Effector memory CD4-positive, alpha-beta T cell (primary cell): ENCODE measurements around the gene MUC7.
A peak's percentile ranks its signal among the peaks of the same experiment; 100 is the strongest.
"Not testable (repeated sequence)": the region's sequence is repeated elsewhere in the genome, so short reads cannot be mapped to it uniquely, and the experiment has no call there.

Experiments used
- DNase-seq, 3 donors: peaks; one replicate each; pipeline ENCODE4 v3.0.0-alpha.2; 2020
- H3K27ac ChIP-seq: 2 replicates; pipeline ENCODE4 v1.7.0; 2013; ENCODE audit warnings: mild to moderate bottlenecking, low read length, moderate library complexity; ENCODE audit not compliant: insufficient read depth, poor library complexity, severe bottlenecking
- H3K27me3 ChIP-seq: replicated peaks from 2 replicates; pipeline ENCODE4 v1.7.0; 2013; ENCODE audit warnings: mild to moderate bottlenecking, low read length; ENCODE audit not compliant: insufficient read depth, control insufficient read depth, poor library complexity, severe bottlenecking
- H3K36me3 ChIP-seq: 2 replicates; pipeline ENCODE4 v1.7.0; 2013; ENCODE audit warnings: mild to moderate bottlenecking, low read length, moderate library complexity; ENCODE audit not compliant: control insufficient read depth, insufficient read depth
- H3K4me1 ChIP-seq: 2 replicates; pipeline ENCODE4 v1.7.0; 2013; ENCODE audit warnings: low read length, mild to moderate bottlenecking; ENCODE audit not compliant: control insufficient read depth, insufficient read depth, poor library complexity, severe bottlenecking
- H3K4me3 ChIP-seq: 2 replicates; pipeline ENCODE4 v1.7.0; 2013; ENCODE audit warnings: low read length, low read depth, mild to moderate bottlenecking; ENCODE audit not compliant: insufficient read depth, poor library complexity, severe bottlenecking
- H3K9me3 ChIP-seq: 2 replicates; pipeline ENCODE4 v1.7.0; 2013; ENCODE audit warnings: mild to moderate bottlenecking, low read length, moderate library complexity; ENCODE audit not compliant: control insufficient read depth

MUC7 gene

DNA sequence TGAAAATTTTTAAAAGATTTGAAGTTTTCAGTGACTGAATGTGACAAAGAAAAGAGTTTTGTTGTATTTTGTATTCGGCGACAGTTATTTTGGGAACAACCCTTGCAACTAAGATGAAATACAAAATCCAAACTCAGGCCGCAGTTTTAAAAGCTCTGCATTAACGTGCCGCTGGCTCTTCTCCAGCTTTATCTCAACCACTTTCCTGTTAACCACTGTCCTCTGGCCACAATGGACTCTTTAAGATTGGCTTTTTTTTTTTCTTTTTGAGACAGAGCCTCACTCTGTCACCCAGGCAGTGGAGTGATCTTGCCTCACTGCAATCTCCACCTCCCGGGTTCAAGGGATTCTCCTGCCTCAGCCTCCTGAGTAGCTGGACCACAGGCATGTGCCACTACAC is 24.2 kb downstream of the MUC7 start:
- Histone ChIP-seq H3K4me1 (no peaks in the 10 kb centered on the region), H3K9me3 (no peaks in the 10 kb centered on the region), H3K4me3 (no peak overlapping the region)

DNA sequence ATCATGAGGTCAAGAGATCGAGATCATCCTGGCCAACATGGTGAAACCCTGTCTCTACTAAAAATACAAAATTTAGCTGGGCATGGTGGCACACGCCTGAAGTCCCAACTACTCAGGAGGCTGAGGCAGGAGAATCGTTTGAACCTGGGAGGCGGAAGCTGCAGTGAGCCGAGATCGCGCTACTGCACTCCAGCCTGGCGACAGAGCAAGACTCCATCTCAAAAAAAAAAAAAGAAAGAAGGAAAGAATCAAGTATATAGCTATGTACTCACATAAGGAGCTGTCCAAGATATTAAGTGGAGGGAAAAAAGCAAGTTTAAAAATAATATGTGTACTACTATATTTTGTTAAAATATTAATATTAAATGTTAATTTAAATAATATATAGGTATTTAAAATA is 29.8 kb downstream of the MUC7 start:
- H3K27ac ChIP-seq, H3K36me3 ChIP-seq, DNase-seq, H3K9me3 ChIP-seq, H3K27me3 ChIP-seq, H3K4me3 ChIP-seq, H3K4me1 ChIP-seq: not testable (repeated sequence)

More for the DNA sequence above, 24.2 kb downstream of the MUC7 start:
- Histone ChIP-seq H3K27me3 (no peaks in the 10 kb centered on the region), H3K36me3 (no peaks in the 10 kb centered on the region), H3K27ac (no peak overlapping the region)
- DNase-seq = no peak

- DNase-seq = no peak
- Histone ChIP-seq H3K4me3 (no peak overlapping the region), H3K27me3 (no peaks in the 10 kb centered on the region)
Observed at GRCh38 chr4:70504733-70505132, 32.7 kb downstream of the MUC7 start.

GRCh38 chr4:70505151-70505748 is 33.3 kb downstream of the MUC7 start:
- no peak overlapping the region for H3K4me3 ChIP-seq
- peak in 2 of 3 donors; percentile 1 to 24 for DNase-seq
- H3K9me3 ChIP-seq = no peaks in the 10 kb centered on the region
- no peaks in the 10 kb centered on the region for H3K27me3 ChIP-seq
- no peaks in the 10 kb centered on the region for H3K36me3 ChIP-seq
- H3K27ac ChIP-seq = no peak overlapping the region
- H3K4me1 ChIP-seq = no peaks in the 10 kb centered on the region

More at GRCh38 chr4:70504733-70505132, 32.7 kb downstream of the MUC7 start:
- no peaks in the 10 kb centered on the region for H3K4me1 ChIP-seq
- H3K9me3 ChIP-seq = no peaks in the 10 kb centered on the region
- no peaks in the 10 kb centered on the region for H3K36me3 ChIP-seq
- no peak overlapping the region for H3K27ac ChIP-seq

DNA sequence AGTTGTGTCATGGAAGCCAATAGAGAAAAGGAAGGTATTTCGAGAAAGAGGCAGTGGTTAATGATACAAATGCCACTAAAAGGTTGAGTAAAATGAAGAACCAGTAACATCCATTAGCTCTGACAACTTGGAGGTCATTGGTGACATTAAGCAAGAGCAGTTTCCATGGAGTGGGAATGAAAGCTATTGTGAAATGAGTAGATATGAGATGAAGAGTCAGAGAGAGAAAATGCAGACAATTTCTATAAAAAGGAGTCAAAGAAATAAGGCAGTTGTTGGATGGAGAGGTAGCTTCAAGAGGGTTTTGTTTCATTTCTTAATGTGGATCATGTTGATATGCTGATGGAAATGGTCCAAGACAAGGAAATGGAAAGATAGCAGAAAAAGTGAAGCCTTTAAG is 36.8 kb downstream of the MUC7 start:
- Histone ChIP-seq H3K36me3 (no peaks in the 10 kb centered on the region), H3K27me3 (no peaks in the 10 kb centered on the region), H3K27ac (no peak overlapping the region), H3K9me3 (no peaks in the 10 kb centered on the region), H3K4me1 (no peaks in the 10 kb centered on the region), H3K4me3 (no peak overlapping the region)
- no peak for DNase-seq

GRCh38 chr4:70511365-70511764 is 39.4 kb downstream of the MUC7 start:
- Histone ChIP-seq H3K4me1 (no peaks in the 10 kb centered on the region), H3K36me3 (no peaks in the 10 kb centered on the region), H3K27me3 (no peaks in the 10 kb centered on the region), H3K9me3 (no peaks in the 10 kb centered on the region), H3K4me3 (no peak overlapping the region), H3K27ac (no peak overlapping the region)
- DNase-seq = no peak

DNA sequence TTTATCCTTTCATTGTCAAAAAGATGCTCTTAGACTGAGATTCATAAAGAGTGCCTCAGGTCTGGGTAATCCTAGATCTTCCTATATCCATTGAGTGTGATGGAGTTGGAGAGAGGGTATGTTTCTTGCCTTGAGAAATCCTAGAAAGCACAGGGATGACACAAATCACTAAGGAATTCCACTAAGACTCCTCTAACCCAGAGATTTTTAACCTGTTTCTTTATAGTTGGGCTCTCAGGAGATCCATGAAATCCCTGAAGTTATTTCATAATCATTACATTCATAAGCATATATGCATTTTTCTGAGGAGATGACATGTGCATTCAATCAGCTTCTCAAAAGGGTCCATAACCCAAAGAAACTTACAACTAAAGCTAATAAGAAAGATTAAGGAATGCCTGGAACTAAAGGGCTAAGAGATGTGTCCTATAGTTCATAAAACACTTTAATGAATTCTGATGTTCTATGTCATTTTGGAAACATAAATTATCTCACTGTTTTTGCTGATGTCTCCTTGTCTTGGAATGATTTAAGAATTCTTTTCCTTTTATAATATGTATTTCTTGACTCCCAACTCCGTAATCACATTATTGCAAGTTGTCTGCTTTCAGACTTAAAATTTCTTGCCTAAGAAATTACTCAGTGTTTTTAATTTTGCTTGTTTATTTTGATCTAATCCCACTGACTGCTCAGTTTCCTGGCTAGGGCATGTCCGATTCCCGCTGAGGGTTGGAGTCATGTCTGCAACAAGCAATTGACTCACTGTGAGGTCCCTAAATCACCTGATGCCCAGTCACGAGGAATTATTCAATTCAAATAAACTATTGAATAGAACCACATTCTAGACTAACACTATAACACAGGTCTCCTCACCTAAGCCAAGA is 43.6 kb downstream of the MUC7 start:
- Histone ChIP-seq H3K4me1 (no peaks in the 10 kb centered on the region), H3K27me3 (no peaks in the 10 kb centered on the region), H3K36me3 (no peaks in the 10 kb centered on the region), H3K27ac (no peak overlapping the region), H3K9me3 (no peaks in the 10 kb centered on the region), H3K4me3 (no peak overlapping the region)
- no peak for DNase-seq

DNA sequence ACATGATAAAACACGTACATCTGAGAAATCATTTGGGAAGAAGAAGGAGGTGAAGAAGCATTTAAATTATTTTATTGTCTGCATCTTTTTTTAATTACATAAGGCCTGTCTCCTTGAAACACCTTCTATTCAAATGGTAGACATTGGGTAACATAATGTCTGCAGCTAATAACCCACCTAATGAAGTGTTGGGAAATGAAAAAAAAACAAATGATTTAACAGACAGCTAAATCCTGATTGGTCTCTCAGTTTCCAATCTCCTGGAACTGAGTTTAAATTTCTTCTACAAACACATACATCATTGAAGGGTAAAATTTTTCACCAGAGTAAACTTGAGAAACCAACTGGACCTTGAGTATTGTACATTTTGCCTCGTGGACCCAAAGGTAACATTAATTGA is 46.3 kb downstream of the MUC7 start, which contains the start of gene AMTN:
TSS of gene AMTN (plus strand) at position 301 of the 400 bp plus-strand sequence. CDS start 209 bp downstream, outside the sequence.
- H3K27me3 ChIP-seq = no peaks in the 10 kb centered on the region
- no peaks in the 10 kb centered on the region for H3K36me3 ChIP-seq
- no peak within 1 kb of the TSS for H3K27ac ChIP-seq
- no peaks in the 10 kb centered on the region for H3K9me3 ChIP-seq
- H3K4me3 ChIP-seq = no peak within 1 kb of the TSS
- no peaks in the 10 kb centered on the region for H3K4me1 ChIP-seq
- no peak for DNase-seq

DNA sequence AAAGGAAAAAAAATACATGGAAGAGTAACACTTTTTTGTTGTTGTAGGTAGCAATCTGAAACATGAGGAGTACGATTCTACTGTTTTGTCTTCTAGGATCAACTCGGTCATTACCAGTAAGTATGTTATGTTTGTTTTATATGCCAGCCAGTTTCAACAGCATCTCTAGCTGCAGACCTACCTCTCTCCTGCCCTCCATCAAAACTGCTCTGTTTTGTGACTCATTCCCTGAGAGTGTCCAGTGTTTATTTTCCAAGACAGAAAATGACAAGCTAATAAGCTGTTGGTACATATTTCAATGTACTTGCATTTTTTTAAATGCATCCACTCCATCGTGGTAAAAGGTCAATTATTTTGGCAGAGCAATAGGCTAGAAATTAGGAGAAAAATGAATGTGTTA is 46.7 kb downstream of the MUC7 start:
- H3K27ac ChIP-seq = no peak overlapping the region
- no peak for DNase-seq
- no peak overlapping the region for H3K4me3 ChIP-seq
- H3K9me3 ChIP-seq = no peaks in the 10 kb centered on the region
- no peaks in the 10 kb centered on the region for H3K4me1 ChIP-seq
- no peaks in the 10 kb centered on the region for H3K36me3 ChIP-seq
- no peaks in the 10 kb centered on the region for H3K27me3 ChIP-seq

DNA sequence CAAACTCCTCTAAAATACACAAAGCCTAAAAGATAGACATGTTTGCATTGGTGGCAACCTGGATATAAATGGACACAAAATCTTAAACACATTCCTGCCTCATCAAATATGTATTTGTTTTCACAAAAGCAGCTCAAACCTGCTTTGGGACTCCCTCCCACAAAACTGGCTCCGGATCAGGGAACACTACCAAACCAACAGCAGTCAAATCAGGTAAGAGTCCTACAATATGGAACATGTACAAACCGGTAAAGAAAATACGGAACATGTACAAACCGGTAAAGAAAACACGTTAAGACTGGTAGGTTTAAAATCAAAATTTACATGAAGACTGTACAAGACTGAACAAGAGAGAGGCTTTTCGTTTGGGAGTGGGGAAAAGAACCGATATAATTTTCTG is 50.6 kb downstream of the MUC7 start:
- Histone ChIP-seq H3K4me3 (no peak overlapping the region), H3K36me3 (no peaks in the 10 kb centered on the region), H3K27ac (no peak overlapping the region), H3K9me3 (no peaks in the 10 kb centered on the region), H3K4me1 (no peaks in the 10 kb centered on the region), H3K27me3 (no peaks in the 10 kb centered on the region)
- no peak for DNase-seq
